Breast epithelium (tissue), 4 donors: ENCODE data around the gene HOXB1. TPM values are rescaled to one million over a fixed set of nuclear protein-coding genes. Genes with fewer than 3 reads are reported as not detected.
A peak's percentile ranks its signal among the peaks of the same experiment; 100 is the strongest.

Experiments used
- DNase-seq, 2 donors: peaks; one replicate each; pipeline ENCODE4 v3.0.0-alpha.2; 2019; ENCODE audit warnings: low spot score in 2 of 2
- H3K27ac ChIP-seq, 2 donors: fragments of 200-600 bp; sonication (generic) in 1 of 2; one replicate each; pipeline ENCODE4 v1.5.1; 2016 to 2019; ENCODE audit warnings: mild to moderate bottlenecking in 1 of 2
- H3K27me3 ChIP-seq, 2 donors: fragments of 200-600 bp; sonication (generic) in 1 of 2; one replicate each; pipeline versions ENCODE4 v1.5.1 to v1.6.0; 2017 to 2019; ENCODE audit warnings: control low read depth in 1 of 2, mild to moderate bottlenecking in 1 of 2
- H3K36me3 ChIP-seq: fragments of 200-600 bp; one replicate; pipeline ENCODE4 v1.5.1; 2019
- H3K4me1 ChIP-seq, 2 donors: fragments of 200-600 bp; sonication (generic); one replicate each; pipeline ENCODE4 v1.5.1; 2016 to 2019; ENCODE audit warnings: control low read depth in 1 of 2
- H3K4me3 ChIP-seq, 3 donors: fragments of 200-600 bp; sonication (generic); 1 replicate in 2 of 3; 2 replicates in 1 of 3; pipeline ENCODE4 v1.5.1; 2016 to 2019; ENCODE audit warnings: mild to moderate bottlenecking in 3 of 3, moderate library complexity in 2 of 3
- H3K9me3 ChIP-seq, 2 donors: fragments of 200-600 bp; sonication (generic) in 1 of 2; one replicate each; pipeline ENCODE4 v1.5.1; 2016 to 2019; ENCODE audit warnings: control low read depth in 1 of 2
- CTCF ChIP-seq, 3 donors: fragments of 450-650 bp; IDR thresholded peaks; one replicate each; pipeline ENCODE4 v1.5.1; 2016 to 2017; ENCODE audit warnings: antibody characterized with exemption in 3 of 3, mild to moderate bottlenecking in 3 of 3, moderate library complexity in 3 of 3
- POLR2A ChIP-seq: fragments of 450-650 bp; IDR thresholded peaks from one replicate; pipeline ENCODE4 v1.6.1; 2016; ENCODE audit warnings: antibody characterized with exemption, mild to moderate bottlenecking, moderate library complexity
- POLR2AphosphoS5 ChIP-seq, 3 donors: sonication (generic); formaldehyde crosslinking; IDR thresholded peaks; one replicate each; pipeline ENCODE4 v1.6.1; 2017; ENCODE audit warnings: antibody characterized with exemption in 3 of 3
- intact Hi-C: fragments of 100-400 bp; cut with DNase I; formaldehyde crosslinking; loops from one replicate; pipeline ENCODE4 v1.15.1; 2023; ENCODE audit warnings: low total_unique reads
- total RNA-seq, 3 donors: library from RNA; depleted of rRNA; stranded (reverse); fragments of >200 nt; gene quantifications; one replicate each; pipeline ENCODE4 v1.1.0, GENCODE V29; 2016

HOXB1 gene
- total RNA-seq, 3 donors from 2014 or later = not detected

DNA sequence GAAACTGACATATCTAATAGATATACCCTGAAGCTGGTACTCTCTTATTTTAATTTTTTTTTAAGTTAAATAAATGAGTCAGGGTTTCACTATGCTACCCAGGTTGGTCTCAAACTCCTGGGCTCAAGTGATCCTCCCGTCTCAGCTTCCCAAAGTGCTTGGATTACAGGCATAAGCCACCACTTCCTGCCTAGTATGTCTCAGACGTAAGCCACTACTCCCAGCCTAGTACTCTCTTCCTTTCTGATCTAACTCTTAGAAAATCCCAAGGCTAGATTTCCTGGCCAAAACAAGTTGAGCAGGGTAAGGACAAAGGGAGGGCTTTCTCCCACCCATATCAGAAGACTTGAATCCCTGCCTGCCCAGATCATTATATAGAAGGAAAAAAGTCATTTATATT lies 33.7 kb downstream of the HOXB1 start:
- intact Hi-C loops = no loop called here
- Histone ChIP-seq H3K4me3 (no peak overlapping the region), H3K4me1 (peaks cover 3 to 6% of the 10 kb centered on the region in 2 donors), H3K9me3 (no peaks in the 10 kb centered on the region), H3K27me3 (peaks cover 0 to 22% of the 10 kb centered on the region in 2 donors), H3K27ac (no peak overlapping the region), H3K36me3 (no peaks in the 10 kb centered on the region)
- TF ChIP-seq POLR2A = no peak
- no peak for TF ChIP-seq CTCF (IDR thresholded peaks at IDR 0.05)
- no peak for TF ChIP-seq POLR2AphosphoS5 (IDR thresholded peaks at IDR 0.05)
- no peak for DNase-seq

- Histone ChIP-seq H3K9me3 (no peaks in the 10 kb centered on the region), H3K36me3 (no peaks in the 10 kb centered on the region), H3K27me3 (peaks cover 0 to 22% of the 10 kb centered on the region in 2 donors), H3K4me3 (no peak overlapping the region), H3K4me1 (peaks cover 3 to 6% of the 10 kb centered on the region in 2 donors), H3K27ac (no peak overlapping the region)
- intact Hi-C loops = loop anchor here (5.0 kb wide), 1 partner anchor 98 kb away; the partner anchor contains the start of genes HOXB3 and HOXB5
- TF ChIP-seq POLR2A = no peak
- no peak for TF ChIP-seq CTCF (IDR thresholded peaks at IDR 0.05)
- TF ChIP-seq POLR2AphosphoS5 (IDR thresholded peaks at IDR 0.05) = no peak
- no peak for DNase-seq
Observed at GRCh38 chr17:48494335-48494734, 36.5 kb downstream of the HOXB1 start.

- intact Hi-C loops = loop anchor here (5.0 kb wide), 1 partner anchor 100 kb away; the partner anchor contains the start of genes HOXB3 and HOXB5
- no peaks in the 10 kb centered on the region for H3K9me3 ChIP-seq
- TF ChIP-seq POLR2AphosphoS5 (IDR thresholded peaks at IDR 0.05) (no peak), POLR2A (no peak), CTCF (IDR thresholded peaks at IDR 0.05) (peak; percentile 67 to 94 (median 72))
- H3K27me3 ChIP-seq = peaks cover 0 to 22% of the 10 kb centered on the region in 2 donors
- H3K36me3 ChIP-seq = no peaks in the 10 kb centered on the region
- H3K4me1 ChIP-seq = peaks cover 3 to 6% of the 10 kb centered on the region in 2 donors
- peak overlapping the region; percentile 29 to 62 (median 36) for H3K4me3 ChIP-seq
- peak overlapping the region in 1 of 2 donors; percentile 10 for H3K27ac ChIP-seq
- DNase-seq = peak; percentile 34 to 76
Observed at GRCh38 chr17:48492401-48493298, 38.2 kb downstream of the HOXB1 start.

- Histone ChIP-seq H3K4me3 (no peak overlapping the region), H3K36me3 (no peaks in the 10 kb centered on the region), H3K9me3 (no peaks in the 10 kb centered on the region), H3K4me1 (peaks cover 3 to 6% of the 10 kb centered on the region in 2 donors), H3K27me3 (peaks cover 0 to 22% of the 10 kb centered on the region in 2 donors), H3K27ac (no peak overlapping the region)
- no peak for DNase-seq
- TF ChIP-seq CTCF (IDR thresholded peaks at IDR 0.05) = no peak
- no peak for TF ChIP-seq POLR2A
- no peak for TF ChIP-seq POLR2AphosphoS5 (IDR thresholded peaks at IDR 0.05)
- intact Hi-C loops = loop anchor here (5.0 kb wide), 1 partner anchor 101 kb away; the partner anchor contains the start of genes HOXB3 and HOXB5
Observed at GRCh38 chr17:48491527-48492273, 39.1 kb downstream of the HOXB1 start.
